Stimulated activated CD8-positive, alpha-beta memory T cell treated with anti-CD3 and anti-CD28 coated beads, Interleukin-4, amount 100 ng/mL, for 4 hours (primary cell): ENCODE measurements around the gene NAA35.

ENCODE experiments used
- DNase-seq, 2 donors: peaks; one replicate each; pipeline ENCODE4 v3.0.0-alpha.2; 2020; ENCODE audit warnings: low read depth in 2 of 2, low spot score in 1 of 2

The NAA35 gene

DNA sequence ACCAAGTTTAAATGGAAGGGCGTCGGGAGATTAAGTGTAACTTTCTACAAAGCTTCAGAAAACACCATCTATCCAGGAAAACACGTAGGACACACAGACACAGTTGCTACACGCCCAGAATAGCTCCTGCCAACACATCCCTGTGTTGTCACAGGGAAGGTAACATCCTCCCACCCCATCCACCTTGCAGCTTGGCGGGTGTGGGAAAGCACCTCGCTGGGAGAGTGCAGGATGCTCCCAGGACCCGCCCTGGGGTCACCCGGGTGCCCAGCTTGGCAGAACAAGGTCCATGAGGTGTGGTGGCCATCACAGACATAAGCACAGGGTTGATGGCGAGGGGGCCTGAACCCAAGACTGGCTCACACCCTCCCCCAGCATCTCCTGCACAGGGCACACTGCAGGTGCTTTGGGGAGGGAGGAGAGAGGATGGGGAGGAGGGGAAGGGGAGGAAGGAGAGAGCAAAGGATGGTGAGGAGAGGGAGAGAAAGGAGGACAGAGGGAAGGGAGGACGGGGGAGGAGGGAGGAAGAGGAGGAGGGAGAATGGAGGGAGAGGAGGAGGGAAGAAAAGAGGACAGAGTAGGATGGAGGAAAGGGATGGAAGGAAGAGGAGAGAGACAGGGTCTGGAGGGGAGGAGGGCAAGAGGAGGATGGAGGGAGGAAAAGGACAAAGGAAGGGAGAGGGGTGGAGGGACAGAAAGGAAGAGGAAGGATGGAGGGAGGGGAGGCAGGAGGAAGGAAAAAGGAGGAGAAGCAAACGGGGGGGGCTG, 121.2 kb downstream of the NAA35 start:
- no peak for DNase-seq

DNA sequence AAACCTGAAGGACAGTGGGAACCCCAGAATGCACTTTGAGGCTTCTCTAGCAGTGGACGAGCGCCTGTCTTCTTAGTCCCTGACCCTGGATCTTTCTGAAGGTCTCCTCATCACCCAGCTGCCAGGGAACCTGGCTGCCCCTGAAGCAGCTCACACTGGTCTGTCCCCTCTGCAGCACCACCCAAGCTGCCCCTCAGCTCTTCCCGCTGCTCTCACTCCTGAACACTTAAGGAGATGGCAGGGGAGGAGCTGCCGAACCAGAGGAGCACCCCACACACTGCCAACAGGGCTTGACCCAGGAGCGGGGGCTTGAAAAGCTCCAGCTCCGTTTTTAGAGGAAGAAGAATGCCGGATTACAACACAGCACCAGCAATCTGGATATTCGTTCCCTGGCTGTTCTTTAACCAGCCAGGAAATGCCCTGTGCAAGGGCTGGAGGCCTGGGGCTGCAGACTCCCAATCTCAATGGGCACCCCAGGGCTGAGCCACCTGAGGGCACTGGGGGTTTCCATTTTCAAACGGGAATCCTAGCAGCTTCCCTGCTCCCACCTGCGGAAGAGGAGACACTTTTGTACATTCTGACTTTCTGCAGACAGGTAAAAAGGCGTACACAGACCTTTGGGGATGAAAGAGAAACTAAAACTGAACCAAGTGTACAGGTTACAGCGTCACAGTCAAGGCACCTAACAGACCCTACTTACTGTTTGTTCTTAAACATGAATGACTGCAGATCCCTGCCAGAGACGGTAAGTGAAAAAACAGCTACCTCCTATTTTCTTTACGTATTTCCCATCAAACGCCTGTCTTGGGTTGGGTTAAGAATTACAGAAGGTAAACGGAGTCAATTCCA, 122.1 kb downstream of the NAA35 start:
- no peak for DNase-seq

- no peak for DNase-seq
These were observed 123.3 kb downstream of the NAA35 start for GRCh38 chr9:86064220-86064619.

- no peak for DNase-seq
These were observed 128.4 kb downstream of the NAA35 start for GRCh38 chr9:86069206-86069869.
